ENCODE measurements around the gene SH3GLB1.
"Not testable (repeated sequence)": the region's sequence is repeated elsewhere in the genome, so short reads cannot be mapped to it uniquely, and the experiment has no call there.

Gene SH3GLB1

GRCh38 chr1:86704458-86704971 lies at the start of gene SH3GLB1:
Gene SH3GLB1, plus strand, starts transcription at chr1:86704576. Its CDS starts 324 bp downstream, at chr1:86704900.
- peaks cover 33% of the 10 kb centered on the region for H3K4me1 ChIP-seq (ENCODE audit: insufficient read depth, low read length)
- H3K9ac ChIP-seq (ENCODE audit: low read length), result peak within 1 kb of the TSS; percentile 93
- H3K9me3 ChIP-seq (ENCODE audit: low read length), result no peaks in the 10 kb centered on the region
- H3K27ac ChIP-seq (ENCODE audit: low read depth, low read length), result peak within 1 kb of the TSS; percentile 98
- H3K4me3 ChIP-seq (ENCODE audit: low read depth in 1 of 2, low read length in 2 of 2), result peak within 1 kb of the TSS; percentile 85 to 87
- H3K36me3 ChIP-seq (ENCODE audit: insufficient read depth, low read length), result no peaks in the 10 kb centered on the region
- no peaks in the 10 kb centered on the region for H3K27me3 ChIP-seq (ENCODE audit: control insufficient read depth in 1 of 2, insufficient read depth in 2 of 2, low read length in 2 of 2)

- H3K27me3 ChIP-seq (ENCODE audit: control insufficient read depth in 1 of 2, insufficient read depth in 2 of 2, low read length in 2 of 2); H3K9me3 ChIP-seq (ENCODE audit: low read length); H3K4me1 ChIP-seq (ENCODE audit: insufficient read depth, low read length); H3K36me3 ChIP-seq (ENCODE audit: insufficient read depth, low read length); H3K27ac ChIP-seq (ENCODE audit: low read depth, low read length); H3K4me3 ChIP-seq (ENCODE audit: low read depth in 1 of 2, low read length in 2 of 2); H3K9ac ChIP-seq (ENCODE audit: low read length): not testable (repeated sequence)
These were observed 46.0 kb upstream of the SH3GLB1 start for GRCh38 chr1:86658381-86658780.

GRCh38 chr1:86666368-86666767 lies 38.0 kb upstream of the SH3GLB1 start:
- Histone ChIP-seq H3K9me3 (ENCODE audit: low read length) (no peaks in the 10 kb centered on the region), H3K4me1 (ENCODE audit: insufficient read depth, low read length) (no peaks in the 10 kb centered on the region), H3K27me3 (ENCODE audit: control insufficient read depth in 1 of 2, insufficient read depth in 2 of 2, low read length in 2 of 2) (no peaks in the 10 kb centered on the region)

GRCh38 chr1:86687595-86687994 lies 16.8 kb upstream of the SH3GLB1 start:
- H3K27me3 ChIP-seq (ENCODE audit: control insufficient read depth in 1 of 2, insufficient read depth in 2 of 2, low read length in 2 of 2), result no peaks in the 10 kb centered on the region
- H3K9me3 ChIP-seq (ENCODE audit: low read length), result no peaks in the 10 kb centered on the region
- H3K4me1 ChIP-seq (ENCODE audit: insufficient read depth, low read length), result no peaks in the 10 kb centered on the region
- no peak overlapping the region for H3K9ac ChIP-seq (ENCODE audit: low read length)
- H3K27ac ChIP-seq (ENCODE audit: low read depth, low read length), result no peak overlapping the region
- H3K4me3 ChIP-seq (ENCODE audit: low read depth in 1 of 2, low read length in 2 of 2), result no peak overlapping the region
- no peaks in the 10 kb centered on the region for H3K36me3 ChIP-seq (ENCODE audit: insufficient read depth, low read length)

More at GRCh38 chr1:86666368-86666767, 38.0 kb upstream of the SH3GLB1 start:
- H3K4me3 ChIP-seq (ENCODE audit: low read depth in 1 of 2, low read length in 2 of 2), result no peak overlapping the region
- no peaks in the 10 kb centered on the region for H3K36me3 ChIP-seq (ENCODE audit: insufficient read depth, low read length)
- H3K9ac ChIP-seq (ENCODE audit: low read length), result no peak overlapping the region
- H3K27ac ChIP-seq (ENCODE audit: low read depth, low read length), result no peak overlapping the region

GRCh38 chr1:86692641-86693040 lies 11.7 kb upstream of the SH3GLB1 start:
- Histone ChIP-seq H3K4me3 (ENCODE audit: low read depth in 1 of 2, low read length in 2 of 2) (no peak overlapping the region), H3K9ac (ENCODE audit: low read length) (no peak overlapping the region), H3K9me3 (ENCODE audit: low read length) (no peaks in the 10 kb centered on the region), H3K27me3 (ENCODE audit: control insufficient read depth in 1 of 2, insufficient read depth in 2 of 2, low read length in 2 of 2) (no peaks in the 10 kb centered on the region), H3K36me3 (ENCODE audit: insufficient read depth, low read length) (no peaks in the 10 kb centered on the region), H3K4me1 (ENCODE audit: insufficient read depth, low read length) (no peaks in the 10 kb centered on the region), H3K27ac (ENCODE audit: low read depth, low read length) (no peak overlapping the region)

- H3K27me3 ChIP-seq (ENCODE audit: control insufficient read depth in 1 of 2, insufficient read depth in 2 of 2, low read length in 2 of 2), result no peaks in the 10 kb centered on the region
- no peaks in the 10 kb centered on the region for H3K36me3 ChIP-seq (ENCODE audit: insufficient read depth, low read length)
- no peak overlapping the region for H3K27ac ChIP-seq (ENCODE audit: low read depth, low read length)
- no peaks in the 10 kb centered on the region for H3K9me3 ChIP-seq (ENCODE audit: low read length)
- no peak overlapping the region for H3K4me3 ChIP-seq (ENCODE audit: low read depth in 1 of 2, low read length in 2 of 2)
- H3K4me1 ChIP-seq (ENCODE audit: insufficient read depth, low read length), result no peaks in the 10 kb centered on the region
- H3K9ac ChIP-seq (ENCODE audit: low read length), result no peak overlapping the region
These were observed 9.0 kb upstream of the SH3GLB1 start for GRCh38 chr1:86695400-86695799.

GRCh38 chr1:86696522-86696921 lies 7.9 kb upstream of the SH3GLB1 start:
- no peaks in the 10 kb centered on the region for H3K9me3 ChIP-seq (ENCODE audit: low read length)
- H3K36me3 ChIP-seq (ENCODE audit: insufficient read depth, low read length), result no peaks in the 10 kb centered on the region
- no peaks in the 10 kb centered on the region for H3K27me3 ChIP-seq (ENCODE audit: control insufficient read depth in 1 of 2, insufficient read depth in 2 of 2, low read length in 2 of 2)
- H3K4me1 ChIP-seq (ENCODE audit: insufficient read depth, low read length), result no peaks in the 10 kb centered on the region
- H3K27ac ChIP-seq (ENCODE audit: low read depth, low read length), result no peak overlapping the region
- no peak overlapping the region for H3K4me3 ChIP-seq (ENCODE audit: low read depth in 1 of 2, low read length in 2 of 2)
- H3K9ac ChIP-seq (ENCODE audit: low read length), result no peak overlapping the region

GRCh38 chr1:86699186-86699585 lies 5.2 kb upstream of the SH3GLB1 start:
- Histone ChIP-seq H3K4me1 (ENCODE audit: insufficient read depth, low read length) (no peaks in the 10 kb centered on the region), H3K9ac (ENCODE audit: low read length) (no peak overlapping the region), H3K27ac (ENCODE audit: low read depth, low read length) (no peak overlapping the region), H3K36me3 (ENCODE audit: insufficient read depth, low read length) (no peaks in the 10 kb centered on the region), H3K4me3 (ENCODE audit: low read depth in 1 of 2, low read length in 2 of 2) (no peak overlapping the region), H3K27me3 (ENCODE audit: control insufficient read depth in 1 of 2, insufficient read depth in 2 of 2, low read length in 2 of 2) (no peaks in the 10 kb centered on the region), H3K9me3 (ENCODE audit: low read length) (no peaks in the 10 kb centered on the region)

- no peaks in the 10 kb centered on the region for H3K27me3 ChIP-seq (ENCODE audit: control insufficient read depth in 1 of 2, insufficient read depth in 2 of 2, low read length in 2 of 2)
- no peak overlapping the region for H3K27ac ChIP-seq (ENCODE audit: low read depth, low read length)
- H3K9me3 ChIP-seq (ENCODE audit: low read length), result no peaks in the 10 kb centered on the region
- no peak overlapping the region for H3K4me3 ChIP-seq (ENCODE audit: low read depth in 1 of 2, low read length in 2 of 2)
- peaks cover 10% of the 10 kb centered on the region for H3K4me1 ChIP-seq (ENCODE audit: insufficient read depth, low read length)
- H3K9ac ChIP-seq (ENCODE audit: low read length), result no peak overlapping the region
- H3K36me3 ChIP-seq (ENCODE audit: insufficient read depth, low read length), result no peaks in the 10 kb centered on the region
These were observed 2.6 kb upstream of the SH3GLB1 start for GRCh38 chr1:86701731-86702130.

GRCh38 chr1:86702954-86703494 lies 1.4 kb upstream of the SH3GLB1 start:
- peaks cover 21% of the 10 kb centered on the region for H3K4me1 ChIP-seq (ENCODE audit: insufficient read depth, low read length)
- not testable (repeated sequence) for H3K4me3 ChIP-seq (ENCODE audit: low read depth in 1 of 2, low read length in 2 of 2); H3K27me3 ChIP-seq (ENCODE audit: control insufficient read depth in 1 of 2, insufficient read depth in 2 of 2, low read length in 2 of 2); H3K9me3 ChIP-seq (ENCODE audit: low read length); H3K36me3 ChIP-seq (ENCODE audit: insufficient read depth, low read length); H3K9ac ChIP-seq (ENCODE audit: low read length); H3K27ac ChIP-seq (ENCODE audit: low read depth, low read length)

GRCh38 chr1:86703696-86704457 lies 499 bp upstream of the SH3GLB1 start:
- Histone ChIP-seq H3K27ac (ENCODE audit: low read depth, low read length) (peak overlapping the region; percentile 98), H3K9ac (ENCODE audit: low read length) (peak overlapping the region; percentile 93), H3K27me3 (ENCODE audit: control insufficient read depth in 1 of 2, insufficient read depth in 2 of 2, low read length in 2 of 2) (no peaks in the 10 kb centered on the region), H3K9me3 (ENCODE audit: low read length) (no peaks in the 10 kb centered on the region), H3K4me3 (ENCODE audit: low read depth in 1 of 2, low read length in 2 of 2) (peak overlapping the region; percentile 85 to 87), H3K36me3 (ENCODE audit: insufficient read depth, low read length) (no peaks in the 10 kb centered on the region), H3K4me1 (ENCODE audit: insufficient read depth, low read length) (peaks cover 27% of the 10 kb centered on the region)
